ENCODE results near the gene MXRA8.

The MXRA8 gene

GRCh38 chr1:1306070-1306660 lies 52.2 kb downstream of the MXRA8 start:
- DNase-seq = no peak

DNA sequence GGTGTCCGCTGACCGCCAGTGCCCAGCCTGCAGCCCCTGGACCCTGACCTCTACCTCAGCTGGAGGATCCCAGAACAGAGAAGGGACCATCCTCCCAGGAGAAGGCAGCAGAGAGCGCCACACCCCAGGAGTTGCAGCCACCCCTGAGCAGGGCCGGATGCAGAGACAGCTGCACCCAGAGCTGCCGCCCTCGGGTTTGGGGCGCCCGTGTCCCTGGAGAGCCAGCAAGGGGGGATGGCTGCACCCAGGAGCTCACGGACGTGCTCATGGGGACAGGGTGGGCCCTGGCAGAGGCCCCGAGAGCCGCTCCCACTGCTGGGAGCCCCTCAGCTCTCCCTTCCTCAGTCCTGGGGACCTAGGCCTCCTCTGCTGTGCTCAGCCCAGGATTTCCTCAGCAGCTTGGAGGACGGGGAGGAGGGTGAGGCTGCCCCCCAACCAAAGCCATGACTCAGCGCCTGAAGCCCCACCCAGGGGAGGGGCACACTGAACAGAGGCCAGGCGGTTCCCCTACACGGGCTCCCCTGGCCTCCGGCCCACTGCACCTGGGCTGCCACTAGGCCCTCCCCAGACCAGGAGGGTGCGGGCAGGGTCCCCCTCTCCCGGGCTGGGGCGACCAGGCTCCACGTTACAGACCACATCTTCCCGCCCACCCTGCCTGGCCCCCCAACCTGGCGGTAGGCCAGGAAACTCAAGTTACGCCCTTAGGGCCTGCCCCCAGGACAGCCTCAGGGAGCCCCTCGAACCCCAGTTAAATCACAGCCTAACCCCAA lies 52.9 kb downstream of the MXRA8 start:
- no peak for DNase-seq

DNA sequence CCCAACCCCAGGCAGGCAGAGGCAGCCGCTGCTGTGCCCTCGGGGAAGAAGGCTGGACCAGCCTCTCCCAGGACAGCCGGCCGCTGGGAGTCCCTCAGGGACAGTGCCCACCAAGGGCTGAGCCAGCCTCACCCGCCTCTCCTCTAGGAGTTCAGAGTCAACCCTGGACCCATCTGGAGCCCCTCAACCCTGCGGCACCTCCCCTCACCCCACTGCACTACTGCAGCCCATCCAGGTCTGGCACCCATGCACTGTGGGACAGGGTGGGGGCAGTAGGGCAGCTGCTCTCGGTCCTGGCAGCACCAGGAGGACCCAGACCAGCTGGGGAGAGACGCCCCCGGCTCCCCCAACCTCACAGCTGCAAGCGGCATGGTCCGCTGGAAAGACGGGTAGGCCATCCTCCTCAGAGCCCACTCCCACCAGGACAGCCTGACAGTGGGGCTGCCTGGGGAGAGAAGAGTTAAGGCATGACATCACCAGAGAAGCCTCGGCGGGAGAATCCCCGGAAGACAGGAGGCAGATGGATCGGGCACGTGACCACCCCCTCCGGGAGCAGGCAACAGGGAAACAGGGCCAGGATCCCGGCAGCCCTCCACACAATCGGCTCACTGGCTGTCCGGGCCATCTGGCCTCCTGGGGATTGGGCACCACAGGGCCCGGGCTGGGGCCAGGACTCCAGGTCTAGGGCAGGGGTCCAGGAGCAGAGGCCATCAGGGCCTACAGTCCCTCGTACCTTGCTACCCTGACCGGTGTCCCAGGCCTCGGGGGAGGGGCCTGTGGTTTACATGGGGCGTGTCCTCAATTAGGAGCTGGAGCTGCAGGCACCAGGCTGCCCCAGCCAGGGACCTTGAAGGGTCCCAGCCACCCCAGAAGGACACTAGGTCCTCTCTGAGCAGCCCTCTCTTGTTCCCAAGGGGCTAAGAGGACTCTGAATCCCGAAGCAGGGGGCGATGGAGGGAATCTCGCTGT lies 53.7 kb downstream of the MXRA8 start:
- DNase-seq = peak; percentile 12

DNA sequence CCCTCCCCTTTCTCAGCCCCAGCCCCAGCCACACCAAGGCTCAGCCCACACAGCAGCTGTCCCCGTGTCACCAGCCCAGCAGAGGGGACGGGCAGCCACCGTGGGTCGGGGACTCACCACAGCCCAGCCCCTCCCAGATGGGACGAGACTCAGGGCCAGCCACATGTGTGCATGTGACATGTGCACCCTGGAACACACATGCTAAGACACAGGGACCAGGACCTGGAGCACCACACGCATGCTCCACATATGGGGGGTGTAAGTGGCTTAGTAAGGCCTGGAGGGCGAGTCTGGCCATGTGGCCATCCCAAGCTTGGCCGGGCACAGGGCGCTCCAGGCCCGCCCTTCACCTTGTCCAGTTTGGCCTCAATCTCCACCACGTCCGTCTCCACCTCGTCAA lies 54.6 kb downstream of the MXRA8 start:
- no peak for DNase-seq

DNA sequence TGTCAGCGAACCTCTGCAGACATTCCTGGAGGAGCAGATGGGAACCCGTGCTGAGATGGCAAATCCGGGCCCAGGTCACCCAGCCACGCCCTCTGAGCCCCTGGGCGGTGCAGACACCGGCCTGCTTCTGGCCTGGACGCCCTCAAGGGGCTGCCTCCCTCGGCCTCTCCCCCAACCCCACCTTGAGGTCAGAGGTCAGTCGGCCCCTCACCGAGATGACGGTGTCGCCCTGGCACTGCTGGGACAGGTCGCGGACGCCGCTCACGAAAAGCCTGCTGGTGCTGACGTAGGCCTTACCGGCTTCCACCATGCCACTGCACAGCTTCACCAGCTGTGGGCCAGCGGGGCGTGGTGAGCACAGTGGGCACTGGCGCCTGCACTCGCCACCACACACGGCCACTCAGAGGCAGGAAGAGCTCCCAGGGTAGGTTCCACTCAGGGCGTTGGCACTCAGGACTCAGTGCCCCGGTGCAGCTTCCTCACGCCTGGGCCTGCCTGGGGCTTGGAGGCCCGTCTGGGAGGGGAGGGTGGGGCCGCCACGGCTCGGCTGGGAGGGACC lies 55.3 kb downstream of the MXRA8 start:
- no peak for DNase-seq
